GM19193 (cell line): ENCODE results near the gene SMIM35.

Experiments used
- POLR2A ChIP-seq: IDR thresholded peaks from 4 replicates; pipeline ENCODE4 v1.6.1; 2011; ENCODE audit not compliant: insufficient read depth, insufficient read length; ENCODE audit errors: extremely low read depth

SMIM35 gene

GRCh38 chr11:118014022-118014421 lies 72.7 kb downstream of the SMIM35 start:
- no peak for TF ChIP-seq POLR2A

GRCh38 chr11:118012083-118012669 lies 74.6 kb downstream of the SMIM35 start:
- no peak for TF ChIP-seq POLR2A

- peak; percentile 45 for TF ChIP-seq POLR2A
These were observed 75.9 kb downstream of the SMIM35 start for GRCh38 chr11:118010738-118011461.

- TF ChIP-seq POLR2A = peak; percentile 23
These were observed 76.7 kb downstream of the SMIM35 start for GRCh38 chr11:118009864-118010737.

- no peak for TF ChIP-seq POLR2A
These were observed 78.4 kb downstream of the SMIM35 start for GRCh38 chr11:118008271-118008911.

GRCh38 chr11:118007040-118007439 lies 79.7 kb downstream of the SMIM35 start:
- no peak for TF ChIP-seq POLR2A

- TF ChIP-seq POLR2A = no peak
These were observed 80.6 kb downstream of the SMIM35 start for GRCh38 chr11:118006153-118006534.

- TF ChIP-seq POLR2A = no peak
These were observed 81.3 kb downstream of the SMIM35 start for GRCh38 chr11:118005224-118006152.

- TF ChIP-seq POLR2A = no peak
These were observed 82.1 kb downstream of the SMIM35 start for GRCh38 chr11:118004543-118005223.

GRCh38 chr11:118003456-118003855 lies 83.3 kb downstream of the SMIM35 start:
- no peak for TF ChIP-seq POLR2A

GRCh38 chr11:118002541-118003423 lies 84.0 kb downstream of the SMIM35 start:
- no peak for TF ChIP-seq POLR2A

- no peak for TF ChIP-seq POLR2A
These were observed 84.7 kb downstream of the SMIM35 start for GRCh38 chr11:118002010-118002540.
